Fibroblast of lung (primary cell): ENCODE data around the gene GNLY.

Experiments
- EZH2 ChIP-seq: IDR thresholded peaks from 2 replicates; pipeline ENCODE4 v1.5.1; 2012; ENCODE audit warnings: low read length, control low read depth, mild to moderate bottlenecking; ENCODE audit errors: missing control alignments
- TF ChIP-seq, protein P1 (sequence below), 2 donors: IDR thresholded peaks in 1 of 2; conservative IDR thresholded peaks in 1 of 2; 1 replicate in 1 of 2; 2 replicates in 1 of 2; pipeline ENCODE4 v1.5.1; 2011 to 2012; ENCODE audit warnings: low read length in 2 of 2, control low read depth in 1 of 2, inconsistent platforms in 1 of 2, low read depth in 1 of 2, mild to moderate bottlenecking in 1 of 2

GRCh38 chr2:85697716-85698115 is 3.6 kb downstream of the GNLY start:
- TF ChIP-seq, protein P1, sequence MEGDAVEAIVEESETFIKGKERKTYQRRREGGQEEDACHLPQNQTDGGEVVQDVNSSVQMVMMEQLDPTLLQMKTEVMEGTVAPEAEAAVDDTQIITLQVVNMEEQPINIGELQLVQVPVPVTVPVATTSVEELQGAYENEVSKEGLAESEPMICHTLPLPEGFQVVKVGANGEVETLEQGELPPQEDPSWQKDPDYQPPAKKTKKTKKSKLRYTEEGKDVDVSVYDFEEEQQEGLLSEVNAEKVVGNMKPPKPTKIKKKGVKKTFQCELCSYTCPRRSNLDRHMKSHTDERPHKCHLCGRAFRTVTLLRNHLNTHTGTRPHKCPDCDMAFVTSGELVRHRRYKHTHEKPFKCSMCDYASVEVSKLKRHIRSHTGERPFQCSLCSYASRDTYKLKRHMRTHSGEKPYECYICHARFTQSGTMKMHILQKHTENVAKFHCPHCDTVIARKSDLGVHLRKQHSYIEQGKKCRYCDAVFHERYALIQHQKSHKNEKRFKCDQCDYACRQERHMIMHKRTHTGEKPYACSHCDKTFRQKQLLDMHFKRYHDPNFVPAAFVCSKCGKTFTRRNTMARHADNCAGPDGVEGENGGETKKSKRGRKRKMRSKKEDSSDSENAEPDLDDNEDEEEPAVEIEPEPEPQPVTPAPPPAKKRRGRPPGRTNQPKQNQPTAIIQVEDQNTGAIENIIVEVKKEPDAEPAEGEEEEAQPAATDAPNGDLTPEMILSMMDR (conservative IDR thresholded peaks at IDR 0.05 in 1 of 2, IDR thresholded peaks at IDR 0.05 in 1 of 2; ENCODE audit: low read depth in 1 of 2, low read length in 2 of 2), result no peak
- no peak for TF ChIP-seq EZH2
